Thoracic aorta (tissue), 2 donors: ENCODE data around the gene IL10RB. TPM values are rescaled to one million over a fixed set of nuclear protein-coding genes. Genes with fewer than 3 reads are reported as not detected.

ENCODE experiments used
- ATAC-seq: fragments of 150-250 bp; one replicate; pipeline ENCODE4 v1.8.0; 2017; ENCODE audit warnings: low read depth; ENCODE audit not compliant: insufficient number of reproducible peaks, low FRiP score
- DNase-seq: peaks from one replicate; pipeline ENCODE4 v3.0.0-alpha.2; 2020; ENCODE audit warnings: low spot score
- H3K27ac ChIP-seq, 2 donors: fragments of 200-600 bp; sonication (generic); 1 replicate in 1 of 2; 2 replicates in 1 of 2; pipeline ENCODE4 v1.5.1; 2016; ENCODE audit warnings: mild to moderate bottlenecking in 2 of 2, moderate library complexity in 2 of 2
- H3K27me3 ChIP-seq: fragments of 200-600 bp; sonication (generic); replicated peaks from 2 replicates; pipeline ENCODE4 v1.6.0; 2016; ENCODE audit warnings: mild to moderate bottlenecking; ENCODE audit not compliant: insufficient read depth
- H3K36me3 ChIP-seq: fragments of 200-600 bp; sonication (generic); one replicate; pipeline ENCODE4 v1.5.1; 2016
- H3K4me1 ChIP-seq, 2 donors: fragments of 200-600 bp; sonication (generic); 1 replicate in 1 of 2; 2 replicates in 1 of 2; pipeline versions ENCODE4 v1.5.1 to v1.6.0; 2016; ENCODE audit warnings: low read depth in 2 of 2, mild to moderate bottlenecking in 1 of 2; ENCODE audit not compliant: control insufficient read depth in 1 of 2
- H3K4me3 ChIP-seq: fragments of 200-600 bp; sonication (generic); 2 replicates; pipeline ENCODE4 v1.5.1; 2016; ENCODE audit warnings: mild to moderate bottlenecking
- H3K9me3 ChIP-seq: fragments of 200-600 bp; sonication (generic); 2 replicates; pipeline ENCODE4 v1.5.1; 2016
- total RNA-seq, 2 donors: library from RNA; depleted of rRNA; stranded (reverse); fragments of >200 nt; gene quantifications; one replicate each; pipeline versions ENCODE4 v1.1.0 to v1.2.3, GENCODE V29; 2016
- TF ChIP-seq, protein P1 (sequence below): fragments of 200-600 bp; sonication (generic); IDR thresholded peaks from one replicate; pipeline ENCODE4 v1.5.1; 2019; ENCODE audit warnings: antibody characterized with exemption

Gene IL10RB
- total RNA-seq, 2 donors from 2014 or later, result 13.0 to 33.6 TPM

GRCh38 chr21:33308586-33309490 is 42.7 kb downstream of the IL10RB start:
- Histone ChIP-seq H3K36me3 (no peaks in the 10 kb centered on the region), H3K9me3 (no peaks in the 10 kb centered on the region), H3K4me3 (no peak overlapping the region), H3K4me1 (no peaks in the 10 kb centered on the region), H3K27me3 (no peaks in the 10 kb centered on the region), H3K27ac (no peak overlapping the region)
- DNase-seq, result no peak
- no peak for ATAC-seq
- TF ChIP-seq, protein P1, sequence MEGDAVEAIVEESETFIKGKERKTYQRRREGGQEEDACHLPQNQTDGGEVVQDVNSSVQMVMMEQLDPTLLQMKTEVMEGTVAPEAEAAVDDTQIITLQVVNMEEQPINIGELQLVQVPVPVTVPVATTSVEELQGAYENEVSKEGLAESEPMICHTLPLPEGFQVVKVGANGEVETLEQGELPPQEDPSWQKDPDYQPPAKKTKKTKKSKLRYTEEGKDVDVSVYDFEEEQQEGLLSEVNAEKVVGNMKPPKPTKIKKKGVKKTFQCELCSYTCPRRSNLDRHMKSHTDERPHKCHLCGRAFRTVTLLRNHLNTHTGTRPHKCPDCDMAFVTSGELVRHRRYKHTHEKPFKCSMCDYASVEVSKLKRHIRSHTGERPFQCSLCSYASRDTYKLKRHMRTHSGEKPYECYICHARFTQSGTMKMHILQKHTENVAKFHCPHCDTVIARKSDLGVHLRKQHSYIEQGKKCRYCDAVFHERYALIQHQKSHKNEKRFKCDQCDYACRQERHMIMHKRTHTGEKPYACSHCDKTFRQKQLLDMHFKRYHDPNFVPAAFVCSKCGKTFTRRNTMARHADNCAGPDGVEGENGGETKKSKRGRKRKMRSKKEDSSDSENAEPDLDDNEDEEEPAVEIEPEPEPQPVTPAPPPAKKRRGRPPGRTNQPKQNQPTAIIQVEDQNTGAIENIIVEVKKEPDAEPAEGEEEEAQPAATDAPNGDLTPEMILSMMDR, result no peak

- Histone ChIP-seq H3K27ac (no peak overlapping the region), H3K9me3 (no peaks in the 10 kb centered on the region), H3K4me3 (no peak overlapping the region), H3K27me3 (no peaks in the 10 kb centered on the region), H3K36me3 (no peaks in the 10 kb centered on the region), H3K4me1 (no peaks in the 10 kb centered on the region)
- TF ChIP-seq, protein P1, result no peak
- DNase-seq (no peak), ATAC-seq (no peak)
Observed at GRCh38 chr21:33309778-33310177, 43.6 kb downstream of the IL10RB start.

DNA sequence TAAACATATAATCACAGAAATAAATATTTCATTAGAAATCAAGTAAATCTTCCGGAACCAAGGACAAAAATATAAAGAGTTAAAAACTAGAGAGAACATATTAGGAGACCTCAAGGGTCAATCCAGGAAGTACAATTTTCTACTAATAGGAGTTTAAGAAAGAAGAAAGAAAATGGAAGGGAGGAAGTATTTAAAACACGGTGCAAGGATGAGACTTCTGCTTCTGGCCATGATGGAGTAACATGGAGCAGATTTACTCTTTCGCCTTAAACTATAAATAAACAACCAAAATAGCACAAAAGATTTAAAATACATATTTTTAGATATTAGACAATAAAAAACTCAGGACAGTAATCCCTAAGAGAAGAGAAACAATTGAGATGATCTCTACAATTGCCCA is 46.0 kb downstream of the IL10RB start:
- DNase-seq (no peak), ATAC-seq (no peak)
- Histone ChIP-seq H3K27ac (no peak overlapping the region), H3K36me3 (no peaks in the 10 kb centered on the region), H3K27me3 (no peaks in the 10 kb centered on the region), H3K4me1 (no peaks in the 10 kb centered on the region), H3K4me3 (no peak overlapping the region), H3K9me3 (no peaks in the 10 kb centered on the region)
- TF ChIP-seq, protein P1, result no peak

- TF ChIP-seq, protein P1, result no peak
- H3K4me1 ChIP-seq, result no peaks in the 10 kb centered on the region
- H3K4me3 ChIP-seq, result no peak overlapping the region
- no peak overlapping the region for H3K27ac ChIP-seq
- ATAC-seq (no peak), DNase-seq (no peak)
- H3K36me3 ChIP-seq, result no peaks in the 10 kb centered on the region
- H3K9me3 ChIP-seq, result no peaks in the 10 kb centered on the region
- no peaks in the 10 kb centered on the region for H3K27me3 ChIP-seq
Observed at GRCh38 chr21:33313183-33313582, 47.0 kb downstream of the IL10RB start.

- no peak overlapping the region for H3K4me3 ChIP-seq
- H3K36me3 ChIP-seq, result no peaks in the 10 kb centered on the region
- no peak for ATAC-seq
- no peak for DNase-seq
- H3K27ac ChIP-seq, result no peak overlapping the region
- no peaks in the 10 kb centered on the region for H3K4me1 ChIP-seq
- no peaks in the 10 kb centered on the region for H3K9me3 ChIP-seq
- TF ChIP-seq, protein P1, result no peak
- no peaks in the 10 kb centered on the region for H3K27me3 ChIP-seq
Observed at GRCh38 chr21:33313611-33314010, 47.4 kb downstream of the IL10RB start.
